Lung (tissue), 12 donors: ENCODE results near the gene CALR3. TPM values are rescaled to one million over a fixed set of nuclear protein-coding genes. Genes with fewer than 3 reads are reported as not detected.

Source experiments
- ATAC-seq: fragments of 200-7000 bp; cut with Tn5 transposase; one replicate; pipeline ENCODE4 v1.9.1; 2020; ENCODE audit warnings: moderate number of reproducible peaks; ENCODE audit not compliant: insufficient read depth, low FRiP score
- DNase-seq, 3 donors: peaks; one replicate each; pipeline ENCODE4 v3.0.0-alpha.2; 2013 to 2017
- H3K27ac ChIP-seq, 2 donors: one replicate each; pipeline ENCODE4 v1.5.1; 2013; ENCODE audit warnings: mild to moderate bottlenecking in 2 of 2, moderate library complexity in 2 of 2, control low read depth in 1 of 2, inconsistent platforms in 1 of 2, low read depth in 1 of 2, low read length in 1 of 2
- H3K27me3 ChIP-seq, 3 donors: one replicate each; pipeline ENCODE4 v1.5.1; 2013; ENCODE audit warnings: low read length in 2 of 3; ENCODE audit not compliant: control insufficient read depth in 3 of 3, insufficient read depth in 3 of 3
- H3K36me3 ChIP-seq, 4 donors: one replicate each; pipeline ENCODE4 v1.5.1; 2013; ENCODE audit warnings: low read length in 4 of 4, mild to moderate bottlenecking in 1 of 4, moderate library complexity in 1 of 4; ENCODE audit not compliant: control insufficient read depth in 4 of 4, insufficient read depth in 4 of 4
- H3K4me1 ChIP-seq, 5 donors: one replicate each; pipeline ENCODE4 v1.5.1; 2013; ENCODE audit warnings: low read length in 5 of 5, mild to moderate bottlenecking in 2 of 5, moderate library complexity in 1 of 5; ENCODE audit not compliant: control insufficient read depth in 5 of 5, insufficient read depth in 5 of 5
- H3K4me3 ChIP-seq: one replicate; pipeline ENCODE4 v1.5.1; 2013; ENCODE audit warnings: mild to moderate bottlenecking, control low read depth, moderate library complexity
- H3K9ac ChIP-seq, 2 donors: one replicate each; pipeline ENCODE4 v1.5.1; 2013; ENCODE audit warnings: low read length in 2 of 2, control low read depth in 1 of 2; ENCODE audit not compliant: insufficient read depth in 1 of 2
- H3K9me3 ChIP-seq, 4 donors: one replicate each; pipeline ENCODE4 v1.5.1; 2013; ENCODE audit warnings: low read length in 3 of 4, mild to moderate bottlenecking in 1 of 4, moderate library complexity in 1 of 4; ENCODE audit not compliant: control insufficient read depth in 4 of 4, insufficient read depth in 3 of 4
- WGBS, 2 donors: extraction: QIAGEN DNeasy Blood & Tissue Kit; methylation state at CpG; one replicate each; pipeline ENCODE4 v1.1.7; 2013; 5-methylcytosine and 5-hydroxymethylcytosine counted together
- polyA plus RNA-seq, 2 donors: library from polyadenylated mRNA; stranded (reverse); fragments of 200-250 nt; gene quantifications; one replicate each; pipeline ENCODE4 v1.2.1, GENCODE V29; 2013
- total RNA-seq, 2 donors: library from RNA; depleted of rRNA in 1 of 2; stranded (reverse); fragments of >200 nt in 1 of 2; gene quantifications; one replicate each; pipeline ENCODE4 v1.2.1, GENCODE V29; 2014 to 2021
- TF ChIP-seq, protein P1 (sequence below): IDR thresholded peaks from 2 replicates; pipeline ENCODE4 v1.5.1; 2012; ENCODE audit warnings: mild to moderate bottlenecking; ENCODE audit errors: control extremely low read depth, extremely low read depth
- donor health status: control.
- donor health status: control.
- donor health status: Bipolar disorder and iron deficiency.
- donor health status: healthy.
- donor health status: DM: yes; HTN: yes; CAD: no.

CALR3 gene
- total and polyA plus RNA-seq, 4 donors = 0.07 TPM; not detected in 3

DNA sequence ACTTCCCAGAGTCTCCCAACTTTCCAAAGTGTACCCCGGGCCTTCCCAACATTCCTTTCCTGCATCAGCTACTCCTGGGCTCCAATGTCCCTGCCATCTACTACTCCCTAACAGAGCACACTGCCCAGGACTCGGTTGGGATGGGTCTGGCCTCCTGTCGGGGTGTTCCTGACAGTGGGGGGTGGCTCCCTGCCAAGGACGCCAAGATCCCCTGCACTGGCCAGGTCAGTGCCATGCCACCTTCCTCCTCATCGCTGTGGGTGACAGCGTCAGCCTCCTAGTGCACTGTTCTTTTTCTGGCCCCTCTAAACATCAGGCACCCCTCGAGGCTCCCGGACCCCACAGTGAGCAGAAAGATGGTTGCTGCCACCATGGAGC lies 38.0 kb downstream of the CALR3 start:
- 32 to 44% methylated on average over 8 of the region's 8 CpGs for WGBS, 2 donors
- Histone ChIP-seq H3K36me3 (peaks cover 0 to 2% (median 0%) of the 10 kb centered on the region in 4 donors), H3K9ac (peak overlapping the region in 1 of 2 donors; percentile 42), H3K4me1 (peaks cover 9 to 29% (median 19%) of the 10 kb centered on the region in 5 donors), H3K9me3 (no peaks in the 10 kb centered on the region), H3K27me3 (no peaks in the 10 kb centered on the region), H3K4me3 (no peak overlapping the region), H3K27ac (peak overlapping the region; percentile 37 to 56)
- ATAC-seq (no peak), DNase-seq (no peak)
- TF ChIP-seq, protein P1, sequence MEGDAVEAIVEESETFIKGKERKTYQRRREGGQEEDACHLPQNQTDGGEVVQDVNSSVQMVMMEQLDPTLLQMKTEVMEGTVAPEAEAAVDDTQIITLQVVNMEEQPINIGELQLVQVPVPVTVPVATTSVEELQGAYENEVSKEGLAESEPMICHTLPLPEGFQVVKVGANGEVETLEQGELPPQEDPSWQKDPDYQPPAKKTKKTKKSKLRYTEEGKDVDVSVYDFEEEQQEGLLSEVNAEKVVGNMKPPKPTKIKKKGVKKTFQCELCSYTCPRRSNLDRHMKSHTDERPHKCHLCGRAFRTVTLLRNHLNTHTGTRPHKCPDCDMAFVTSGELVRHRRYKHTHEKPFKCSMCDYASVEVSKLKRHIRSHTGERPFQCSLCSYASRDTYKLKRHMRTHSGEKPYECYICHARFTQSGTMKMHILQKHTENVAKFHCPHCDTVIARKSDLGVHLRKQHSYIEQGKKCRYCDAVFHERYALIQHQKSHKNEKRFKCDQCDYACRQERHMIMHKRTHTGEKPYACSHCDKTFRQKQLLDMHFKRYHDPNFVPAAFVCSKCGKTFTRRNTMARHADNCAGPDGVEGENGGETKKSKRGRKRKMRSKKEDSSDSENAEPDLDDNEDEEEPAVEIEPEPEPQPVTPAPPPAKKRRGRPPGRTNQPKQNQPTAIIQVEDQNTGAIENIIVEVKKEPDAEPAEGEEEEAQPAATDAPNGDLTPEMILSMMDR = no peak

DNA sequence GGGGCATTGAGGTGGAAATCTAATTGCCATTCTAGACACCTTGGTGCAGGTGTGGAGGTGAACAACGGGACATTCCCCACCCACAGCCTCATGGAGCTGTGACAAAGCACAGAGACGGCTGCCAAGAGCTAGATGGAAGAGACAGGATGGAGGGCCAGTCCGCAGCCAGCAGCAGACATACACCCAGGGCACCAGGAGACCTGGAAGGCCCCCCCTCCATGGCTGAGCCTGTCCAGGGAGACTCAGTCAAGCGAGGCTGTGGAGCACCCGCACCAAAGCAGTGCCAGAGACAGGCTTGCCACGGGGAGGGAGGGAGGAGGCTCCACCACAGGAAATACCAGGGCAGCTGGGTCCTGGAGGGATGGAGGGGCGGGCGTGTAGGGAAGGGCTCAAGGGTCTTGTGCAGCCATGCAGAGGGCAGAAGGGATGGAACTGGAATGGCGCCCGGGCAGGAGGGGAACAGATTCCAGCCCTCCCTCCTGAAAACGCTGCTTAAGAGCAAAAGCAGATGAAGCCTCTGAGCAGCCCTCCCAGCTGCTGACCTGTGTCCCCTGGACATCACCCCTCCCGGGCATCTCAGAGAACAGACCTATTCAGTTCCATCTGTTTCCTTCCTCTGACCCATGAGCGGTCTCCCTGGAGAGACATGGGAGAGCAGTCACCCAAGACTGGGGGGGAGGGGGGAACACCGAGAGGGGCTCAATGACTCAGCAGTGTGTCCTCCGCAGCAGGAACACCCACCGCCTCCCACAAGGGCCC lies 38.6 kb downstream of the CALR3 start:
- Histone ChIP-seq H3K4me1 (peaks cover 9 to 26% (median 19%) of the 10 kb centered on the region in 5 donors), H3K4me3 (no peak overlapping the region), H3K9me3 (no peaks in the 10 kb centered on the region), H3K36me3 (no peaks in the 10 kb centered on the region), H3K9ac (no peak overlapping the region), H3K27ac (peak overlapping the region; percentile 37 to 56), H3K27me3 (no peaks in the 10 kb centered on the region)
- peak; percentile 42 for ATAC-seq
- WGBS, 2 donors = 7 to 11% methylated on average over 15 to 16 of the region's 16 CpGs
- DNase-seq = peak; percentile 45 to 59 (median 52)
- TF ChIP-seq, protein P1 = no peak

DNA sequence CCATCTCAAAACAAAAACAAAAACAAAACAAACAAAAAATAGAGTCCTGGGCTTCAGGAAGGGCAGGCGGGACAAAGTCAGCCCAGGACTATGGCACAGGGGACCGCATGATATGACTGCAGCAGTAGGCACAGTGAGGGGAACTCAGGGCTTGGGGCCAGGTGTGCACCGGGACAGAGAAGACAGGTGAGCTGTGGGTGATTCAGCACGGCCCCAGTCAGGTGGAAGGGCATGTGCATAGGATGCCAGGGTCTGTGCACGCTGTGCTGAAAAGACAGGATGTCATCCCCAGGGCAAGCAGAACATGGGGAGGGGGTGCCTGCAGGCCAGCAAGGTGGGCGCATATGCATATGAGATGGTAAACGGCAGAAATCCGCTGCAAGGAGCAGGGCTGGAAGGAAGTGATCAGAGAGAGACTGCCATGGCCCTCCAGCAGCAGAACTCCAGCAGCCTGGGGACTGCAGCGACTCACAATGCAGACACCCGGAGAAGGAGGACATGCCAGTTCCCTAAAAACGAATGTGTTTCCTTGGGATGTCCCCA lies 39.2 kb downstream of the CALR3 start:
- H3K36me3 ChIP-seq = no peaks in the 10 kb centered on the region
- H3K4me3 ChIP-seq = no peak overlapping the region
- TF ChIP-seq, protein P1 = no peak
- no peaks in the 10 kb centered on the region for H3K27me3 ChIP-seq
- peak overlapping the region; percentile 30 to 56 for H3K27ac ChIP-seq
- H3K9ac ChIP-seq = no peak overlapping the region
- H3K9me3 ChIP-seq = no peaks in the 10 kb centered on the region
- ATAC-seq (no peak), DNase-seq (no peak)
- H3K4me1 ChIP-seq = peaks cover 9 to 25% (median 19%) of the 10 kb centered on the region in 5 donors
- 42 to 63% methylated on average over 11 of the region's 11 CpGs for WGBS, 2 donors
